ENCODE data around the gene MEF2A. TPM values are rescaled to one million over a fixed set of nuclear protein-coding genes. Genes with fewer than 3 reads are reported as not detected.

MEF2A gene
- polyA plus RNA-seq, 1 experiment: 34.3 TPM

DNA sequence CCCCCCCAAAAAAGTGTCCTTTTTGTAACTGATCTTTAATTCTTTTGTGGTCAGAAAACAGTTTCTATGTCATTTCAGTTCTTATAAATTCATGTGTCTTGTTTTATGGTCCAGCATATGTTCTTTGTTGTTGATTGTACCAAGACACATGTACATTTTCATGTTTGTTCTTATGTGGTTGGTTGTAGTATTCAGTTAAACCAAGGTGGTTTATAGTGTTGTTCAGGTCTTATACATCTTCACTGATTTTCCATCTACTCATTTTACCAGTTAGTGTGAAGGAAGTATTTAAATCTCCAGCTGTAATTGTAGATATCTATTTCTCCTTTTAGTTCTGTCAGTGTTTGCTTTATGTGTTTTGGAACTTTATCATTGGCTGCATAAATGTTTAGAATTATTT is 24.0 kb downstream of the MEF2A start:
- POLR2A ChIA-PET: no interaction called here
- CTCF ChIA-PET: interaction anchor here (1.4 kb wide), 1 partner anchor 114 kb away, joined by 4 read pairs; no protein-coding TSS in a partner anchor
- DNase-seq (ENCODE audit: low read depth): no peak

DNA sequence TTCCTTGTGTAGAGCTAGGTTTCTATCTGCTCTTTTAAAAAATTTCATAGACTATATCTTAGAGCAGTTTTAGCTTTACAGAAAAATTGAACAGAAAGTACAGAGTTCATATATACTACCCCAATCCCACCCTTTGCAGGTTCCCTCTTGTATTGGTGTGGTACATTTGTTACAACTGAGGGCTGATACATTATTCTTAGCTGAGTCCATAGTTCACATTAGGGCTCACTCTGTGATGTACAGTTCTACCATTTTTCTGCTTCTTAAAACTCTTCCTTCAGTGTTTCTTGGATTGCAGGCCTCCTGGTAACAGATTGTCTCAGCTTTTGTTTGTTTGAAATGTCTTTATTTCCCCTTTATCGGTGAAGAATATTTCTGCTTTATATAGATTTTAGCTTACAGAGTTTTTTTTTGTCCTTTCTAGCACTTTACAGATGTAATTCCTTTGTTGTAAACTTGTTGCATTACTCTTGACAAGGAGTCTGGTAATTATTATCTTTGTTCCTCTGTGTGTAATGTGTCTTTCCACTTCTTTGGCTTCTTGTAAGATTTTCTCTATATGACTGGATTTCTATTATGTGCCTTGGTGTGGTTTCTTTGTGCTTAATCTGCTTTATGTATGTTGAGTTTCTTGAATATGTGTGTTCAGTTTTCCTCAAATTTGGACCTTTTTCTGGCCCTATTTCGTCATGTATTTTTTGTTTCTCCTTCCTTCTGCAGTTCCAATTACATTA is 25.3 kb downstream of the MEF2A start:
- ChIA-PET CTCF (no interaction called here), POLR2A (no interaction called here)
- H3K27me3 ChIP-seq (ENCODE audit: control insufficient read depth, insufficient read depth, low read length): no peaks in the 10 kb centered on the region
- no peak overlapping the region for H3K4me3 ChIP-seq (ENCODE audit: low read depth, low read length)
- DNase-seq (ENCODE audit: low read depth): no peak
- TF ChIP-seq, protein P1, sequence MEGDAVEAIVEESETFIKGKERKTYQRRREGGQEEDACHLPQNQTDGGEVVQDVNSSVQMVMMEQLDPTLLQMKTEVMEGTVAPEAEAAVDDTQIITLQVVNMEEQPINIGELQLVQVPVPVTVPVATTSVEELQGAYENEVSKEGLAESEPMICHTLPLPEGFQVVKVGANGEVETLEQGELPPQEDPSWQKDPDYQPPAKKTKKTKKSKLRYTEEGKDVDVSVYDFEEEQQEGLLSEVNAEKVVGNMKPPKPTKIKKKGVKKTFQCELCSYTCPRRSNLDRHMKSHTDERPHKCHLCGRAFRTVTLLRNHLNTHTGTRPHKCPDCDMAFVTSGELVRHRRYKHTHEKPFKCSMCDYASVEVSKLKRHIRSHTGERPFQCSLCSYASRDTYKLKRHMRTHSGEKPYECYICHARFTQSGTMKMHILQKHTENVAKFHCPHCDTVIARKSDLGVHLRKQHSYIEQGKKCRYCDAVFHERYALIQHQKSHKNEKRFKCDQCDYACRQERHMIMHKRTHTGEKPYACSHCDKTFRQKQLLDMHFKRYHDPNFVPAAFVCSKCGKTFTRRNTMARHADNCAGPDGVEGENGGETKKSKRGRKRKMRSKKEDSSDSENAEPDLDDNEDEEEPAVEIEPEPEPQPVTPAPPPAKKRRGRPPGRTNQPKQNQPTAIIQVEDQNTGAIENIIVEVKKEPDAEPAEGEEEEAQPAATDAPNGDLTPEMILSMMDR (IDR thresholded peaks at IDR 0.05; ENCODE audit: insufficient read depth, low read depth, low read length): no peak
- H3K36me3 ChIP-seq (ENCODE audit: control insufficient read depth, insufficient read depth, low read length): no peaks in the 10 kb centered on the region

More for the DNA sequence above, 24.0 kb downstream of the MEF2A start:
- TF ChIP-seq, protein P1 (IDR thresholded peaks at IDR 0.05; ENCODE audit: insufficient read depth, low read depth, low read length): no peak
- no peaks in the 10 kb centered on the region for H3K27me3 ChIP-seq (ENCODE audit: control insufficient read depth, insufficient read depth, low read length)
- H3K36me3 ChIP-seq (ENCODE audit: control insufficient read depth, insufficient read depth, low read length): no peaks in the 10 kb centered on the region
- no peak overlapping the region for H3K4me3 ChIP-seq (ENCODE audit: low read depth, low read length)

DNA sequence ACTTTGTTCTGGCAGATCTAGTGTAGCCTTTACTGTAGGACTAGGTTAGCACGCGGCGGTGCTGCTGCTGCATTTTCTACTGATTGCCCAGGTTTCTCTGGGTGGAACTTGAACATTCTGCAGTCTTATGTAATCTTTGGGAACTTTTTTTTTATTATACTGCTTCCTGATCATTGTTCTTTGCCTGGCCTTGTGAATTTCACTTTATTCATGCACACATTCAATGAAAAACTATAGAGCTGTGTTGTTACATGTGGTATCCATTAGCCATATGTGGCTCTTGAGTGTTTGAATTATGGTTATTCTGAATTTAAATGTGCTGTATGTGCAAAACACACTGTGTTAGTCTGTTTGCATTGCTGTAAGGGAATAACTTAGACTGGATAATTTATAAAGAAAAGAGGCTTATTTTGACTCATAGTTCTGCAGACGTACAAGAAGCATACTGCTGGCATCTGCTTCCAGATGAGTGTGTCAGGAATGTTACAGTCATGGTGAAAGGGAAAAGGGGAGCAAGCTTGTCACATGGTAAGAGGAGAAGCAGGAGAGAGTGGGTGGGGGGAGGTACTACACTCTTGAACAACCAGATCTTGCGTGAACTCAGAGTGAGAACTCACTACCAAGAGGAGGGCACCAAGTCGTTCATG is 26.5 kb downstream of the MEF2A start:
- TF ChIP-seq, protein P1 (IDR thresholded peaks at IDR 0.05; ENCODE audit: insufficient read depth, low read depth, low read length): no peak
- ChIA-PET CTCF (interaction anchor here (0.6 kb wide), 1 partner anchor 12 kb away, joined by 3 read pairs; no protein-coding TSS in a partner anchor), POLR2A (no interaction called here)
- DNase-seq (ENCODE audit: low read depth): no peak
- Histone ChIP-seq H3K4me3 (ENCODE audit: low read depth, low read length) (no peak overlapping the region), H3K36me3 (ENCODE audit: control insufficient read depth, insufficient read depth, low read length) (no peaks in the 10 kb centered on the region), H3K27me3 (ENCODE audit: control insufficient read depth, insufficient read depth, low read length) (no peaks in the 10 kb centered on the region)

DNA sequence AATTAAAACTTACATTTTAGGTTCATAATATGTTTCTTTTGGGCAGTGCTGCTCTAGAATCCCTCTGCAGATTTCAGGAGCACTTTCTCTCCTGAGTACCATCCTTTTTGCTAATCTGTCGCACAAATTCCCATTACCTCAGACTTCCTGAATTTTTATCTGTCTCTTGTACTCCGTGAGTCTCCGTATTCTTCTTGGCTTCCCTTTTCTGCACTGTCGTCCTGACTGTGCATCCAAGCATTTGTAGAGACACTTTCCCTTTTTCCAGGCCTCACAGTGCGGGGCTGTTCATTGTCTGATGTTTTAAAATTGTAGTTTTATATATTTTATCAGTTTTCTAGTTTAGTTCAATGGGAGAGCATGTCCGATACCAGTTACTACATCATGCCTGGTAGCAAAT is 27.3 kb downstream of the MEF2A start:
- POLR2A ChIA-PET: no interaction called here

DNA sequence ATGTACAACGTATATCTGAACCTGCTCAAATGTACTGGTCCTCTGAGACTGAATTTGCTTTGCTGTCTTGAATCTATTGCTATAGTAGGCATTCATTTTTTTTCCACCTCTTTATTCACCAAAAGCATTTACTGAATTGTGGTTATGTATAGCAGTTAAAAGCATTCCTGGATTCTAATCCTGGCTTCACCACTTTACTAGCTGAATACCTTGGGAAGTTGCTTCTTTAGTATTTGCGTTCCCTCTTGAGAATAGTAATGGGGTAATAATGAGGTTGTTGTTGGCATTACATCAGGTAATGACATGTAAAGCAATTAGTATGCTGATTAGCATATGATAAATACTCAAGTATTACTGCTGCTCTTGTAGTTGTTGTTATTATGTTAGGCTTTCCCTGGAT is 29.1 kb downstream of the MEF2A start:
- no peaks in the 10 kb centered on the region for H3K36me3 ChIP-seq (ENCODE audit: control insufficient read depth, insufficient read depth, low read length)
- no peaks in the 10 kb centered on the region for H3K27me3 ChIP-seq (ENCODE audit: control insufficient read depth, insufficient read depth, low read length)
- no peak for DNase-seq (ENCODE audit: low read depth)
- H3K4me3 ChIP-seq (ENCODE audit: low read depth, low read length): no peak overlapping the region
- CTCF ChIA-PET: no interaction called here
- TF ChIP-seq, protein P1 (IDR thresholded peaks at IDR 0.05; ENCODE audit: insufficient read depth, low read depth, low read length): no peak
- POLR2A ChIA-PET: no interaction called here

More for the DNA sequence above, 27.3 kb downstream of the MEF2A start:
- H3K27me3 ChIP-seq (ENCODE audit: control insufficient read depth, insufficient read depth, low read length): no peaks in the 10 kb centered on the region
- no peak overlapping the region for H3K4me3 ChIP-seq (ENCODE audit: low read depth, low read length)
- CTCF ChIA-PET: interaction anchor here (0.6 kb wide), 1 partner anchor 12 kb away, joined by 3 read pairs; no protein-coding TSS in a partner anchor
- TF ChIP-seq, protein P1 (IDR thresholded peaks at IDR 0.05; ENCODE audit: insufficient read depth, low read depth, low read length): no peak
- H3K36me3 ChIP-seq (ENCODE audit: control insufficient read depth, insufficient read depth, low read length): no peaks in the 10 kb centered on the region
- DNase-seq (ENCODE audit: low read depth): no peak

Data from BJ (cell line).